Neuronal stem cell (in vitro differentiated cells): ENCODE measurements around the gene PARP16.

Experiments used
- DNase-seq: peaks from one replicate; pipeline ENCODE4 v3.0.0-alpha.2; 2013; ENCODE audit warnings: low spot score
- H2AFZ ChIP-seq: one replicate; pipeline ENCODE4 v1.6.1; 2013; ENCODE audit warnings: mild to moderate bottlenecking, low read length, inconsistent platforms
- H2AK5ac ChIP-seq: 2 replicates; pipeline ENCODE4 v1.6.1; 2013; ENCODE audit warnings: low read depth, mild to moderate bottlenecking, inconsistent platforms, low read length, moderate library complexity, mixed read lengths
- H2BK120ac ChIP-seq: 2 replicates; pipeline ENCODE4 v1.6.1; 2013; ENCODE audit warnings: low read depth, mild to moderate bottlenecking, inconsistent platforms, low read length, moderate library complexity, mixed read lengths
- H2BK12ac ChIP-seq: one replicate; pipeline ENCODE4 v1.6.1; 2013; ENCODE audit warnings: low read length, inconsistent platforms
- H2BK15ac ChIP-seq: 2 replicates; pipeline ENCODE4 v1.6.1; 2013; ENCODE audit warnings: mild to moderate bottlenecking, low read length, inconsistent platforms, mixed read lengths
- H2BK5ac ChIP-seq: one replicate; pipeline ENCODE4 v1.6.1; 2013; ENCODE audit warnings: inconsistent platforms, mild to moderate bottlenecking, low read length, moderate library complexity
- H3K14ac ChIP-seq: one replicate; pipeline ENCODE4 v1.6.1; 2013; ENCODE audit warnings: low read length, inconsistent platforms
- H3K18ac ChIP-seq: 2 replicates; pipeline ENCODE4 v1.6.1; 2013; ENCODE audit warnings: low read length, inconsistent platforms
- H3K23ac ChIP-seq: 2 replicates; pipeline ENCODE4 v1.6.1; 2013; ENCODE audit warnings: low read depth, mild to moderate bottlenecking, mixed read lengths, low read length, inconsistent platforms; ENCODE audit not compliant: poor library complexity
- H3K27ac ChIP-seq: replicated peaks from 3 replicates; pipeline ENCODE4 v1.5.1; 2013; ENCODE audit warnings: low read length, inconsistent platforms
- H3K27me3 ChIP-seq, 3 experiments: 2 replicates each; pipeline ENCODE4 v1.6.1; 2013; ENCODE audit warnings: low read length in 3 of 3, mild to moderate bottlenecking in 2 of 3, inconsistent platforms in 1 of 3, low read depth in 1 of 3, mixed read lengths in 1 of 3, moderate library complexity in 1 of 3; ENCODE audit not compliant: control insufficient read depth in 3 of 3, insufficient read depth in 3 of 3
- H3K36me3 ChIP-seq, 2 donors: replicated peaks in 1 of 2; 2 replicates each; pipeline ENCODE4 v1.6.1; 2013; ENCODE audit warnings: low read length in 2 of 2; ENCODE audit not compliant: control insufficient read depth in 2 of 2, insufficient read depth in 2 of 2
- H3K4ac ChIP-seq: 2 replicates; pipeline ENCODE4 v1.6.1; 2013; ENCODE audit warnings: inconsistent platforms, mild to moderate bottlenecking, low read length, moderate library complexity
- H3K4me1 ChIP-seq, 2 donors: 1 replicate in 1 of 2; 2 replicates in 1 of 2; pipeline ENCODE4 v1.6.1; 2013; ENCODE audit warnings: low read length in 2 of 2, low read depth in 1 of 2; ENCODE audit not compliant: control insufficient read depth in 2 of 2, insufficient read depth in 1 of 2
- H3K4me2 ChIP-seq: one replicate; pipeline ENCODE4 v1.6.1; 2013; ENCODE audit warnings: mild to moderate bottlenecking, low read length, inconsistent platforms; ENCODE audit not compliant: insufficient read depth, poor library complexity, severe bottlenecking
- H3K4me3 ChIP-seq, 2 donors: 2 replicates each; pipeline ENCODE4 v1.5.1; 2013; ENCODE audit warnings: low read length in 2 of 2, mild to moderate bottlenecking in 2 of 2, inconsistent platforms in 1 of 2, moderate library complexity in 1 of 2
- H3K79me1 ChIP-seq: one replicate; pipeline ENCODE4 v1.6.1; 2013; ENCODE audit warnings: low read depth, mild to moderate bottlenecking, inconsistent platforms, low read length, moderate library complexity
- H3K9ac ChIP-seq: one replicate; pipeline ENCODE4 v1.6.1; 2013; ENCODE audit warnings: mild to moderate bottlenecking, low read depth, low read length, inconsistent platforms; ENCODE audit not compliant: poor library complexity
- H3K9me3 ChIP-seq, 2 donors: replicated peaks in 1 of 2; 2 replicates each; pipeline versions ENCODE3 to v1.6.1; 2013; ENCODE audit warnings: low read length in 2 of 2, mild to moderate bottlenecking in 2 of 2, inconsistent platforms in 1 of 2, low read depth in 1 of 2, mixed read lengths in 1 of 2, moderate library complexity in 1 of 2; ENCODE audit not compliant: control insufficient read depth in 2 of 2, insufficient read depth in 1 of 2
- H4K8ac ChIP-seq: one replicate; pipeline ENCODE4 v1.6.1; 2013; ENCODE audit warnings: low read depth, mild to moderate bottlenecking, inconsistent platforms, low read length, moderate library complexity
- H4K91ac ChIP-seq: one replicate; pipeline ENCODE4 v1.6.1; 2013; ENCODE audit warnings: low read length, low read depth, mild to moderate bottlenecking, inconsistent platforms; ENCODE audit not compliant: poor library complexity
- WGBS, 2 donors: extraction: QIAGEN DNeasy Blood & Tissue Kit; methylation state at CpG; one replicate each; pipeline ENCODE4 v1.1.7; 2013; ENCODE audit warnings: missing lambda C conversion rate in 2 of 2, mixed read lengths in 1 of 2; ENCODE audit not compliant: insufficient read length in 2 of 2, insufficient replicate concordance in 1 of 2; ENCODE audit errors: extremely low coverage in 2 of 2; 5-methylcytosine and 5-hydroxymethylcytosine counted together

The PARP16 gene

GRCh38 chr15:65212097-65212496 lies 74.6 kb downstream of the PARP16 start:
- no peak overlapping the region for H2BK120ac ChIP-seq
- no peak overlapping the region for H2BK12ac ChIP-seq
- H3K27me3 ChIP-seq, result peaks cover 0 to 16% (median 0%) of the 10 kb centered on the region in 3 experiments
- H4K8ac ChIP-seq, result no peak overlapping the region
- H4K91ac ChIP-seq, result no peak overlapping the region
- no peak overlapping the region for H3K4me2 ChIP-seq
- no peak overlapping the region for H3K23ac ChIP-seq
- no peak overlapping the region for H3K18ac ChIP-seq
- DNase-seq, result no peak
- no peak overlapping the region for H2AK5ac ChIP-seq
- H3K9me3 ChIP-seq, result no peaks in the 10 kb centered on the region
- no peak overlapping the region for H3K4ac ChIP-seq
- no peak overlapping the region for H3K4me3 ChIP-seq
- no peak overlapping the region for H2BK15ac ChIP-seq
- no peak overlapping the region for H3K27ac ChIP-seq
- no peaks in the 10 kb centered on the region for H3K36me3 ChIP-seq
- H3K4me1 ChIP-seq, result peaks cover 4 to 11% of the 10 kb centered on the region in 2 donors
- H3K9ac ChIP-seq, result no peak overlapping the region
- WGBS, 2 donors, result no CpG with 5 or more reads among the region's 5 CpGs
- no peak overlapping the region for H2AFZ ChIP-seq
- H3K79me1 ChIP-seq, result no peaks in the 10 kb centered on the region
- H2BK5ac ChIP-seq, result no peak overlapping the region
- H3K14ac ChIP-seq, result no peak overlapping the region

GRCh38 chr15:65211482-65211982 lies 75.2 kb downstream of the PARP16 start:
- Histone ChIP-seq H3K27ac (no peak overlapping the region), H2AK5ac (peak overlapping the region; percentile 9), H4K91ac (no peak overlapping the region), H2BK15ac (no peak overlapping the region), H4K8ac (no peak overlapping the region), H3K18ac (peak overlapping the region; percentile 2), H3K4me3 (no peak overlapping the region), H2BK120ac (no peak overlapping the region), H2AFZ (peak overlapping the region; percentile 8), H3K4ac (no peak overlapping the region), H3K23ac (no peak overlapping the region), H3K4me1 (peaks cover 4 to 13% of the 10 kb centered on the region in 2 donors), H2BK12ac (no peak overlapping the region), H3K27me3 (peaks cover 0 to 16% (median 0%) of the 10 kb centered on the region in 3 experiments), H3K4me2 (no peak overlapping the region), H3K14ac (peak overlapping the region; percentile 3), H3K9me3 (no peaks in the 10 kb centered on the region), H2BK5ac (no peak overlapping the region), H3K79me1 (no peaks in the 10 kb centered on the region), H3K36me3 (no peaks in the 10 kb centered on the region), H3K9ac (no peak overlapping the region)
- DNase-seq, result no peak
- no CpG with 5 or more reads among the region's 6 CpGs for WGBS, 2 donors

GRCh38 chr15:65210770-65211481 lies 75.8 kb downstream of the PARP16 start, which contains the start of gene CILP:
Gene CILP (minus strand): TSS chr15:65211473. CDS start chr15:65209755, 1,718 bp downstream.
- no CpG with 5 or more reads among the region's 8 CpGs for WGBS, 2 donors
- Histone ChIP-seq H3K4me3 (no peak within 1 kb of the TSS), H2BK12ac (no peak within 1 kb of the TSS), H3K36me3 (no peaks in the 10 kb centered on the region), H3K4me2 (no peak within 1 kb of the TSS), H3K27me3 (peaks cover 0 to 21% (median 0%) of the 10 kb centered on the region in 3 experiments), H3K23ac (no peak within 1 kb of the TSS), H3K79me1 (no peaks in the 10 kb centered on the region), H3K9me3 (no peaks in the 10 kb centered on the region), H2BK15ac (peak within 1 kb of the TSS; percentile 71), H3K18ac (peak within 1 kb of the TSS; percentile 72), H2AK5ac (peak within 1 kb of the TSS; percentile 53), H4K91ac (no peak within 1 kb of the TSS), H3K4me1 (peaks cover 4 to 13% of the 10 kb centered on the region in 2 donors), H3K14ac (peak within 1 kb of the TSS; percentile 3), H2AFZ (peak within 1 kb of the TSS; percentile 30), H3K27ac (no peak within 1 kb of the TSS), H2BK5ac (no peak within 1 kb of the TSS), H2BK120ac (no peak within 1 kb of the TSS), H3K9ac (no peak within 1 kb of the TSS), H3K4ac (no peak within 1 kb of the TSS), H4K8ac (no peak within 1 kb of the TSS)
- no peak for DNase-seq
